Measurements from ENCODE around the gene RHOF.

GRCh38 chr12:121817648-121818043, 24.2 kb upstream of the RHOF start:
- TF ChIP-seq ZNF530 (CRISPR knock-in tag; IDR thresholded peaks at IDR 0.05; ENCODE audit: low read depth) (no peak), SMAD3 (CRISPR knock-in tag; IDR thresholded peaks at IDR 0.05) (no peak), EP300 (IDR thresholded peaks at IDR 0.05; ENCODE audit: low read depth in 2 of 2, low read length in 2 of 2) (no peak), EP300 (CRISPR knock-in tag; IDR thresholded peaks at IDR 0.05; ENCODE audit: borderline replicate concordance) (no peak), SRF (IDR thresholded peaks at IDR 0.05; ENCODE audit: low read depth, low read length) (no peak), BRF2 (CRISPR knock-in tag; IDR thresholded peaks at IDR 0.05) (no peak), GFI1 (CRISPR knock-in tag; IDR thresholded peaks at IDR 0.05; ENCODE audit: borderline replicate concordance) (no peak), KLF16 (CRISPR knock-in tag; IDR thresholded peaks at IDR 0.05) (no peak), NBN (conservative IDR thresholded peaks at IDR 0.05) (no peak), HIVEP1 (CRISPR knock-in tag; IDR thresholded peaks at IDR 0.05) (no peak), EZH2 (conservative IDR thresholded peaks at IDR 0.05; ENCODE audit: low read depth, low read length) (no peak), CTCF (CRISPR knock-in tag; IDR thresholded peaks at IDR 0.05) (no peak), KDM5A (IDR thresholded peaks at IDR 0.05; ENCODE audit: borderline replicate concordance, low read length) (no peak), PAX8 (CRISPR knock-in tag; IDR thresholded peaks at IDR 0.05; ENCODE audit: borderline replicate concordance) (no peak)

Measured in HepG2 (cell line).